ENCODE results near the gene LEO1.
A peak's percentile ranks its signal among the peaks of the same experiment; 100 is the strongest.

The LEO1 gene

DNA sequence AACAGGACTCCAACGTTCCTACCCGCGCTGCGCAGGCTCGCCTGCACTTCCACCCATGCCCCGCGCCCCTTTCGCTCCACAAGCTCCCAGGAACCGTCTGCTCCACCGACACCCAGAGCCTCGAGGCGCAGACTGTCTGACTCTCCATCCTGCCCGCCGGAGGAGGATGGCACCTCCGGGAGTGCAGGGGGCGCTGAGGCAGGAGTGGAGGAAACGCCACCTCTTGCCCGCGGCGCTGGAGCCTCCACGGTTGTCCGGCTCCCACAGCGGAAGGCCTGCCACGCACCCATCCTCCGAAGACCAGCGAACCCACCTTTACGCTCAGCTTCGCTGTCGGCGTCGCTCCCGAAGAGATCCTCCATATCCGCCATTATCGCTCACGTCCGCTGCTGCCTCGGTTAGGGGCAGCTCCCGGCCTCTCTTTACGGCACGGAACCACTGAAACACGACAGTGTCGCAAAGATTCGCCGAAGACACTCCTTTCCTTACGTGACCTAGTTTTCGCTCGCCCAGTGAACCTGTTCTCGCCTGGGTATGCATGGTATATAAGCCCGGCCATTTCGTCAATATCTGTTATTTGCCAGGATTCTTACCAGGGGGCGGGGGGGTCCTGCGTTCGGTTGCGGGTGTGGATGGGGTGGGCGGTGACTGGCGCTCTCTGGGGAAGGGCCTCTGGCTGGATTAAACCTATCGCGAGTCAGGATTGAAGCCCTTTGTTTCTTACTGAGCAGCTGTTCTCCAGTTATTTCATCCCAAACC, at the start of gene LEO1:
Gene LEO1 (minus strand): TSS at position 404 of the 759 bp plus-strand sequence. CDS start 33 bp downstream, at position 371.
- Histone ChIP-seq H3K36me3 (ENCODE audit: insufficient read depth, low read length) (no peaks in the 10 kb centered on the region), H3K9ac (ENCODE audit: low read length) (peak within 1 kb of the TSS; percentile 95), H3K9me3 (ENCODE audit: low read length) (no peaks in the 10 kb centered on the region), H3K4me3 (ENCODE audit: low read depth in 1 of 2, low read length in 2 of 2) (peak within 1 kb of the TSS; percentile 59 to 96), H3K27me3 (ENCODE audit: control insufficient read depth in 1 of 2, insufficient read depth in 2 of 2, low read length in 2 of 2) (no peaks in the 10 kb centered on the region), H3K27ac (ENCODE audit: low read depth, low read length) (peak within 1 kb of the TSS; percentile 87), H3K4me1 (ENCODE audit: insufficient read depth, low read length) (peaks cover 10% of the 10 kb centered on the region)

DNA sequence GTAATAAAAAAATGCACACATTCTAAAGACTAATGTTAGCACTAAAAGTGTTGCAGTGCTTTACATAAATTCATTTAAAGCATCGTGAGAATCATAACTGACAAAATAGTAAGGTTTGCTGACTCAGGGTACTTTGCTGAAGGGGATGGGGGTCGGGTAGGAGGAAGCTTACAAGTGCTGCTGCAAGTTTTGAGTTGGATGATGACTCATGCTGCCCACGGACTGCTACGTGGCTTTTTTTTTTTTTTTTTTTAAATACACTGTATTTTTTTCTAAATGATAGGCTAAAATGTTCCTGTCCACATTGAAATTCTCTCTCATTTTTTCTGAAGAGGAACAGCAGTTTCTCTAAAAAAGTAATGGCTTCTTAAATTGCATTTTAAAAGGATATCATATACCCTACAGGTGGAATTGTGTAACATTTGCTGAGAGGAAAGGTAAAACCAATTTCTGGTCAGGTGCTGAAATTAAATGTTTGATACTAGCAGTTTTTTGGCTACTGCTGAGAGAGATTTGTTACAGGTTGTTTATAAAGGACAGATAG, 49.6 kb upstream of the LEO1 start:
- Histone ChIP-seq H3K4me1 (ENCODE audit: insufficient read depth, low read length) (peaks cover 25% of the 10 kb centered on the region), H3K27ac (ENCODE audit: low read depth, low read length) (peak overlapping the region; percentile 87), H3K27me3 (ENCODE audit: control insufficient read depth in 1 of 2, insufficient read depth in 2 of 2, low read length in 2 of 2) (no peaks in the 10 kb centered on the region), H3K9ac (ENCODE audit: low read length) (peak overlapping the region; percentile 94), H3K36me3 (ENCODE audit: insufficient read depth, low read length) (no peaks in the 10 kb centered on the region), H3K4me3 (ENCODE audit: low read depth in 1 of 2, low read length in 2 of 2) (peak overlapping the region in 1 of 2 donors; percentile 100), H3K9me3 (ENCODE audit: low read length) (no peaks in the 10 kb centered on the region)

DNA sequence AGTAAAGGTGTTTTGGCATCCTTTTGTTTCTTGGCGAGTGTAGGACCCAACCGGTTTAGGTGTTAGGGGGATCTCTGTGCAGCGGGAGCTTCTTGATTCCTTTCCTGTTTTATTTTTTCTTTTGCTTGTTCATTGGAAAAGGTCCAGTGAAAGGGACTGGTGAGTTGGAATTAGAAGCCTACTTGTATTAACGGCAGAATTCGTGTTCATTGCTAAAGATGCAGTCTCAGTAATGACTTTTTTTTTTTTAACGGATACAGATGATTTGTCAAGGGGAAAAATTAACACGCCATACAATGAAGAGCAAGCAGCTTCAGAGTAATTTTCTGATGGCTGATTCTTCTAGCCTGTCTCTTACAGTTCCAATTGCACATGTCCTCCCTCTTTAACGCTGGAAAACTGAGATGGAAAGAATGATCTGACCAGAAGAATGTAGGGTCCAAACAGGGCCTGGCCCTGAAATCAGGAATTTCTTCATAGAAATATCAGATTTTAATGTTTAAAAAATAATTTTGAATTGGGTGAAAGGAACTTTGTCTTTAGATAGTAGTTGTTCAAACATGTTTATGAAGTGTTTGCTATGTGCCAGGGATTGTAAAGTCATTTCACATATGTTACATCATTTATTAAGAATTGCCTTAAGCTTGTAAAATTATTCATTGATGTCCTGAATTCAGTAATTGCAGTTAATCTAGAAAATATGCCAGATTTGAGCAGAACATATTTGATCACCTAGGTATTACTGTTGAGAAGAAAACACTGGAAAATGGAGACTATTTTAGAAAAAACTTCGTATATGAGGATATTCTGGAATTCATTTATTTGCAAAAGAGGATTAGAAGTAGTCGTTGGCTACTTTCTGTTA, 48.9 kb upstream of the LEO1 start:
- H3K27ac ChIP-seq (ENCODE audit: low read depth, low read length): peak overlapping the region; percentile 87

DNA sequence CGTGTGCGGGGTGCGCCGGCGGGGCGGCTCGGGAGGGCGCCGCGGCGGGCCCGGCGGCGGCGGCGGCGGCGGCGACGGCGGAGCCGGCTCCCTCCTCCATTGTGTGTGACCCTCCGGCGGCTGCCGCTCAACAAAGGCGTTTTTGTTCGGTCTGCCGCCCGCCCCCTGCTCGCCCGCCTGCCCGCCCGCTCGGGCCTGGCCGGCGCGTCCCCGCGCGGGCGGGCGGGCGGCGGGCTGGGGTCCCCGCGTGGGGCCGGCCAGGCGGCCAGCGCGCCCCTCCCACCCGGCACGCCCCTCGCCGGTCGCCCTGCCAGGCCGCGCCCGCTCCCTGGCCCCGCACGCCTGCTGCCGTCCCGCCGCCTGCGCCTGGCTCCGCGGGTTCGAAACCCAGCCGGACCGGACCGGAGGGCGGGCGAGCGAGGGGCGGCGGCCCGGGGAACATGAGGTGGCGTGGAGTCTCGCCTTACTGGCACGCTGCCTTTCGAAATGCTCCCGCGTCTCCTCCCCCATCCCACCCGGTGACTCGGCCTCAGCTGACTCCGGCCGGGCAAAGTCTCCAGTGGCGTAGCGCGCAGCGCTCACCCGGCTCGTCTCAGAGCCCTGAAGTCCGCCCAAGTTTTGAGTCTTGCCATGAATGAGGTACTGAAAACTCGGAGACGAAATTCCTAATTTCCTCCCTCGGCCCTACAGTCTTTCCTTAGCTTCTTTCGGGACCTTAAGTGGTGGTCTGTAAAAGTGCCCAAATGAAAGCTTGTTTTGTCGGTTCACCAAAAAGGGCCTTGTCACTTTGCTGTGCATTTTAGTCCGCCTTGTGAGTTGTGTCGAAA, 48.0 kb upstream of the LEO1 start:
- H3K4me1 ChIP-seq (ENCODE audit: insufficient read depth, low read length): peaks cover 25% of the 10 kb centered on the region
- peak overlapping the region; percentile 67 to 100 for H3K4me3 ChIP-seq (ENCODE audit: low read depth in 1 of 2, low read length in 2 of 2)
- H3K27me3 ChIP-seq (ENCODE audit: control insufficient read depth in 1 of 2, insufficient read depth in 2 of 2, low read length in 2 of 2): no peaks in the 10 kb centered on the region
- H3K9ac ChIP-seq (ENCODE audit: low read length): peak overlapping the region; percentile 94
- H3K27ac ChIP-seq (ENCODE audit: low read depth, low read length): peak overlapping the region; percentile 87
- H3K36me3 ChIP-seq (ENCODE audit: insufficient read depth, low read length): no peaks in the 10 kb centered on the region
- H3K9me3 ChIP-seq (ENCODE audit: low read length): no peaks in the 10 kb centered on the region

More for the DNA sequence above, 48.9 kb upstream of the LEO1 start:
- Histone ChIP-seq H3K9ac (ENCODE audit: low read length) (peak overlapping the region; percentile 94), H3K27me3 (ENCODE audit: control insufficient read depth in 1 of 2, insufficient read depth in 2 of 2, low read length in 2 of 2) (no peaks in the 10 kb centered on the region), H3K4me3 (ENCODE audit: low read depth in 1 of 2, low read length in 2 of 2) (peak overlapping the region; percentile 67 to 100), H3K9me3 (ENCODE audit: low read length) (no peaks in the 10 kb centered on the region), H3K4me1 (ENCODE audit: insufficient read depth, low read length) (peaks cover 25% of the 10 kb centered on the region), H3K36me3 (ENCODE audit: insufficient read depth, low read length) (no peaks in the 10 kb centered on the region)

DNA sequence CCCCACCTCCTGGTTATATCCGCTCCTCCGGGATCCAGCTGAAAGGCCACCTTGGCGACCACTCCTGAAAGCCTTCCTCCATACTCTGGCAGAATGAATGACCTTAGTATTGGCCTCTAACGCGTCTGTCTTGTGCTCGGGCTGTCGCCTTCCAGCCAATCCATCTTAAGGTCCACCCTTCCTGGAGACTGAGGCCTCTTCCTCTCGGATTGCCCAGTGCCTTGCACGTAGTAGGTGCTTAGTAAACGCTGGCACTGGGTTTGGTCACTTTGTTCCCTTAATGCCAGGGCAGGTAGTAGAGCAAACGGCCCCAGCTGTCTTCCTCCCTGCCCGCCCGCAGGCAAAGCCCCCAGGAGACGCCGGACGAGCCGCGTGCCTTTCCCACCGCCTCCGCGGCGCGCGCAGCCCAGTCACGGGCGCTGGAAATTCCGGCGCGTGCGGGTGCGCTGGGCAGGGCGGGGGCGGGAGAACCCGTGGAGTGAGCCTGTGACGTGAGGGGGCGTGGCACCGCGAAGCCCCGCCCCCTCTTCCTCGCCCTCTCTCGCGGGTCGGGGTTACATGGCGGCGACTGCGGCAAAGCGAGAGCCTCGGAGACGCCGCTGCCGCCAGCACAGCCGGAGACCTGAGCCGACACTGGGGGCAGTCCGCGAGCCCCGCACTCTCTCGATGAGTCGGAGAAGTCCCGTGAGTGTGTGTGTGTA, 47.3 kb upstream of the LEO1 start, which contains the start of gene MAPK6:
Gene MAPK6 (plus strand): TSS at position 527 of the 701 bp plus-strand sequence. CDS start 27,242 bp downstream, outside the sequence.
- H3K9me3 ChIP-seq (ENCODE audit: low read length): no peaks in the 10 kb centered on the region
- no peaks in the 10 kb centered on the region for H3K27me3 ChIP-seq (ENCODE audit: control insufficient read depth in 1 of 2, insufficient read depth in 2 of 2, low read length in 2 of 2)
- peaks cover 25% of the 10 kb centered on the region for H3K4me1 ChIP-seq (ENCODE audit: insufficient read depth, low read length)
- H3K36me3 ChIP-seq (ENCODE audit: insufficient read depth, low read length): no peaks in the 10 kb centered on the region
- peak within 1 kb of the TSS; percentile 87 for H3K27ac ChIP-seq (ENCODE audit: low read depth, low read length)
- peak within 1 kb of the TSS; percentile 94 for H3K9ac ChIP-seq (ENCODE audit: low read length)
- H3K4me3 ChIP-seq (ENCODE audit: low read depth in 1 of 2, low read length in 2 of 2): peak within 1 kb of the TSS; percentile 67 to 100

DNA sequence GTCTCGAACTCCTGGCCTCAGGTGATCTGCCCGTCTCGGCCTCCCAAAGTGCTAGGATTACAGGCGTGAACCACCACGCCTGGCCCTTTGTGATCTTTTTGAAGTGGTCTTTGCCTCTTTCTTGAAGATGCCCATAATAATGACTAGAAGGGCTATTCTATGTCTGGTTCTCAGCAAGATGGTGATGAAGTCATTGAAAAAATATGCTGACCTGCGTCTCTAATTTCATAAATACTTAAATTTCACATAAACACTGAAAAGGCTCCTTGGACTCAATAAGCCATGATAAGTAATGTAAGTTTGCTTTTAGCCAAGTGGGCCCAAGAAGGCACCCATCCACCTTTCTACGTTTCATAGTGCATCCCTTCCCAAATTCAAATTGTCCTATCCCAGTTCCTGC, 46.7 kb upstream of the LEO1 start:
- peak overlapping the region; percentile 58 for H3K9ac ChIP-seq (ENCODE audit: low read length)
- H3K9me3 ChIP-seq (ENCODE audit: low read length): no peaks in the 10 kb centered on the region
- no peaks in the 10 kb centered on the region for H3K36me3 ChIP-seq (ENCODE audit: insufficient read depth, low read length)
- no peak overlapping the region for H3K27ac ChIP-seq (ENCODE audit: low read depth, low read length)
- H3K4me3 ChIP-seq (ENCODE audit: low read depth in 1 of 2, low read length in 2 of 2): peak overlapping the region in 1 of 2 donors; percentile 49
- H3K4me1 ChIP-seq (ENCODE audit: insufficient read depth, low read length): peaks cover 24% of the 10 kb centered on the region
- no peaks in the 10 kb centered on the region for H3K27me3 ChIP-seq (ENCODE audit: control insufficient read depth in 1 of 2, insufficient read depth in 2 of 2, low read length in 2 of 2)

DNA sequence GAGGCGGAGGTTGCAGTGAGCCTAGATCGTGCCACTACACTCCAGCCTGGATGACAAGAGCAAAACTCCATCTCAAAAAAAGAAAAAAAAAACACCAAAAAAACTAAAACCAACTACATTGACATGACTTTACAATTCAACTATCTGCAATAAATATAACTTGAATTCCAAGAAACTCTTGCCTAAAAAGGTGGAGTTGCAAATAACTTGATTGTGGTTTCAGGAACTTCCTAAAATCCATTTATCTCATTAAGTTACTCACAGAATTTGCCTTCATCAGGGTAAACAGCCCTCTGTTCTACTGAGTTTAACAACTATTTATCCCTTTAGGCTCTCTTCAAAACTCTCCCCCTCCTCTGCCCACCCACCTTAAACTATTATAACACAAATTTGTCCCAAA, 44.7 kb upstream of the LEO1 start:
- no peak overlapping the region for H3K4me3 ChIP-seq (ENCODE audit: low read depth in 1 of 2, low read length in 2 of 2)
- H3K9me3 ChIP-seq (ENCODE audit: low read length): no peaks in the 10 kb centered on the region
- no peak overlapping the region for H3K9ac ChIP-seq (ENCODE audit: low read length)
- H3K27me3 ChIP-seq (ENCODE audit: control insufficient read depth in 1 of 2, insufficient read depth in 2 of 2, low read length in 2 of 2): no peaks in the 10 kb centered on the region
- no peaks in the 10 kb centered on the region for H3K36me3 ChIP-seq (ENCODE audit: insufficient read depth, low read length)
- no peak overlapping the region for H3K27ac ChIP-seq (ENCODE audit: low read depth, low read length)
- H3K4me1 ChIP-seq (ENCODE audit: insufficient read depth, low read length): peaks cover 23% of the 10 kb centered on the region

DNA sequence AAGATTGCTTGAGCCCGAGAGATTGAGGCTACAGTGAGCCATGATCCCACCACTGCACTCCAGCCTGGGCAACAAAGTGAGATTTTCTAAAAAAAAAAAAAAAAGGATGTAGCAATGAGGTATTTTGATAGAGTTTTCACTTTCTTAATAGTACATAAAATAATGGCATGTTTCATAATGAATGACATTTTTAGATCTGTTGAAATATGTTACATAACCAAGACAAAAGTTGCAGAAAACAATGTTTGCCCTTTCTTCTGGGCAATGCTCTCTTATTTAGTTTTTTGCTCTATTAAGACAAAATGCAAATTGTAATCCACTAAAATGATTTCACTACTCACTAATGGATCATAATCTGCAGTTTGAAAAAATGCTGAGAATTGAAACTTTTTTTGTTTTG, 43.0 kb upstream of the LEO1 start:
- Histone ChIP-seq H3K36me3 (ENCODE audit: insufficient read depth, low read length) (no peaks in the 10 kb centered on the region), H3K4me1 (ENCODE audit: insufficient read depth, low read length) (peaks cover 23% of the 10 kb centered on the region), H3K9ac (ENCODE audit: low read length) (no peak overlapping the region), H3K27ac (ENCODE audit: low read depth, low read length) (no peak overlapping the region), H3K27me3 (ENCODE audit: control insufficient read depth in 1 of 2, insufficient read depth in 2 of 2, low read length in 2 of 2) (no peaks in the 10 kb centered on the region), H3K4me3 (ENCODE audit: low read depth in 1 of 2, low read length in 2 of 2) (no peak overlapping the region), H3K9me3 (ENCODE audit: low read length) (no peaks in the 10 kb centered on the region)

DNA sequence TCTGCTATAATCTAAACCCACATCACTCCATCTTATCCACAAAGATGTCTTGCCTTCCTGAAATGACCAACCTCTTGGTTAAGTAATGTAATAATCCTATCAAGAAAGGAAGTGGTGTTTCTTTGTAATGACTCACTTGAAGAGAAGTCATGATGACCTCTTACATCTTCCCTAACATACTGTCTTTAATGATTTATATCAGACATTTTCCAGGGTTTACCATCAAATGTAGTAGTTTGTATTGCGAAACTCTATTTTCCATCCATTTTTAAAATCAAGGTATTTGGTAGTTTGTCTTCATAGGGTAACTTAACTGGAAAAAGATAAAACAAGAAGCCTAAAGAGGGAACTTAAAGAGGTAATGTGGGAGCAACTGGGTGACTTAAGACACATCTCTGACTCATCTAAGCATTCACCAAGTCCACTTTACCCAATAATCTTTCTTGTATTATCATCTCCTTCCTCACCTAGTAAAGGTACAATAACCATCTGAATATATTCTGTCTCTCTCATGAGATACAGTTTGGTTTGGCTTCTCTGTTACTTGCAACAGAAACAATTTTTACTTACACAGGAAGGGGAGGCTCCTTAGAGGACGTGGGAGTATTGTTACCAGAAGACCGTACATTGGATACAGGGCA, 41.7 kb upstream of the LEO1 start:
- no peak overlapping the region for H3K27ac ChIP-seq (ENCODE audit: low read depth, low read length)
- H3K4me3 ChIP-seq (ENCODE audit: low read depth in 1 of 2, low read length in 2 of 2): no peak overlapping the region
- H3K27me3 ChIP-seq (ENCODE audit: control insufficient read depth in 1 of 2, insufficient read depth in 2 of 2, low read length in 2 of 2): no peaks in the 10 kb centered on the region
- H3K9me3 ChIP-seq (ENCODE audit: low read length): no peaks in the 10 kb centered on the region
- H3K9ac ChIP-seq (ENCODE audit: low read length): no peak overlapping the region
- H3K36me3 ChIP-seq (ENCODE audit: insufficient read depth, low read length): no peaks in the 10 kb centered on the region
- peaks cover 18% of the 10 kb centered on the region for H3K4me1 ChIP-seq (ENCODE audit: insufficient read depth, low read length)

DNA sequence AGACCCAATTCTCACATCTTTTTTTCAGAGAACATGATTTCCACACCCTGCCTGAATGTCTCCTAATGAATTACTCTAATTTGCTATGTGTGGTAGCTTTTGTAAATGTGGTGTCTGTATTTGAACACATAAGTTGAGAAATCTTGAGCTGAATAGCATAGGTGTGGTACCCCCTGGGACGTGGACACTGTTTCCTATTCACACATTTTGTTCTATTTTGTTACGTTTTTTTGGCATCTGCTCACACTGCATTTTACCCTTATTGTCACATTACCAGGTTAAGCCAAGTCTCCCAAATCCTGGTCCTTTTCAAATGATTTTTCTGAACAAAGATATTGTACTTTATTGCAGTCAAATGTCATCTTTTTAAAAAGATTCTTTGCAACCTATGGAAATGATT, 40.6 kb upstream of the LEO1 start:
- H3K36me3 ChIP-seq (ENCODE audit: insufficient read depth, low read length): no peaks in the 10 kb centered on the region
- H3K4me1 ChIP-seq (ENCODE audit: insufficient read depth, low read length): peaks cover 18% of the 10 kb centered on the region
- no peaks in the 10 kb centered on the region for H3K9me3 ChIP-seq (ENCODE audit: low read length)
- H3K27me3 ChIP-seq (ENCODE audit: control insufficient read depth in 1 of 2, insufficient read depth in 2 of 2, low read length in 2 of 2): no peaks in the 10 kb centered on the region
- H3K27ac ChIP-seq (ENCODE audit: low read depth, low read length): no peak overlapping the region
- H3K9ac ChIP-seq (ENCODE audit: low read length): no peak overlapping the region
- H3K4me3 ChIP-seq (ENCODE audit: low read depth in 1 of 2, low read length in 2 of 2): no peak overlapping the region
